Thyroid gland (tissue), 4 donors: ENCODE results near the gene SULT1A2. TPM values are rescaled to one million over a fixed set of nuclear protein-coding genes. Genes with fewer than 3 reads are reported as not detected.
"Not testable (repeated sequence)": the region's sequence is repeated elsewhere in the genome, so short reads cannot be mapped to it uniquely, and the experiment has no call there.

Experiments used
- DNase-seq, 2 donors: peaks; one replicate each; pipeline ENCODE4 v3.0.0-alpha.2; 2019
- H3K27ac ChIP-seq, 3 donors: fragments of 200-600 bp; sonication (generic); 1 replicate in 2 of 3; 2 replicates in 1 of 3; pipeline ENCODE4 v1.5.1; 2016 to 2019; ENCODE audit warnings: mild to moderate bottlenecking in 1 of 3, moderate library complexity in 1 of 3
- H3K27me3 ChIP-seq: fragments of 200-600 bp; sonication (generic); one replicate; pipeline ENCODE4 v1.5.1; 2019
- H3K36me3 ChIP-seq, 2 donors: fragments of 200-600 bp; sonication (generic); one replicate each; pipeline ENCODE4 v1.5.1; 2016 to 2019
- H3K4me1 ChIP-seq, 2 donors: fragments of 200-600 bp; sonication (generic); one replicate each; pipeline ENCODE4 v1.5.1; 2017 to 2019
- H3K4me3 ChIP-seq, 3 donors: fragments of 200-600 bp; sonication (generic); replicated peaks in 1 of 3; 1 replicate in 2 of 3; 2 replicates in 1 of 3; pipeline ENCODE4 v1.5.1; 2016; ENCODE audit warnings: mild to moderate bottlenecking in 1 of 3
- H3K9me3 ChIP-seq: fragments of 200-600 bp; sonication (generic); one replicate; pipeline ENCODE4 v1.5.1; 2017
- CTCF ChIP-seq, 6 experiments: fragments of 200-600 bp in 3 of 6; fragments of 450-650 bp in 3 of 6; sonication (generic) in 3 of 6; IDR thresholded peaks; one replicate each; pipeline ENCODE4 v1.5.1; 2016 to 2019; ENCODE audit warnings: antibody characterized with exemption in 6 of 6, mild to moderate bottlenecking in 2 of 6, inconsistent platforms in 1 of 6, moderate library complexity in 1 of 6
- POLR2A ChIP-seq, 2 donors: fragments of 450-650 bp; IDR thresholded peaks; one replicate each; pipeline ENCODE4 v1.6.1; 2017; ENCODE audit warnings: antibody characterized with exemption in 2 of 2, mild to moderate bottlenecking in 2 of 2, moderate library complexity in 1 of 2
- WGBS, 2 donors: methylation state at CpG; one replicate each; pipeline ENCODE4 v1.1.5; 2017; 5-methylcytosine and 5-hydroxymethylcytosine counted together
- intact Hi-C: fragments of 100-400 bp; cut with DNase I; formaldehyde crosslinking; loops from one replicate; pipeline ENCODE4 v1.15.1; 2023
- total RNA-seq, 4 donors: library from RNA; depleted of rRNA; stranded (reverse); fragments of >200 nt; gene quantifications; one replicate each; pipeline ENCODE4 v1.2.3, GENCODE V29; 2016

The SULT1A2 gene
- total RNA-seq, 4 donors from 2014 or later, result 3.6 to 35.9 (median 20.9) TPM

- H3K9me3 ChIP-seq, H3K36me3 ChIP-seq, H3K27me3 ChIP-seq, DNase-seq, H3K4me3 ChIP-seq, H3K27ac ChIP-seq, intact Hi-C loops: not testable (repeated sequence)
- WGBS, 2 donors, result no CpG with 5 or more reads among the region's 17 CpGs
- peaks cover 18 to 30% of the 10 kb centered on the region in 2 donors for H3K4me1 ChIP-seq
Measured at GRCh38 chr16:28612359-28613280, 15.8 kb upstream of the SULT1A2 start.

- WGBS, 2 donors, result 60 to 64% methylated on average over 10 of the region's 10 CpGs
- intact Hi-C loops, result no loop called here
- TF ChIP-seq CTCF (IDR thresholded peaks at IDR 0.05) (no peak), POLR2A (IDR thresholded peaks at IDR 0.05) (no peak)
- Histone ChIP-seq H3K27ac (peak overlapping the region; percentile 76 to 88 (median 80)), H3K27me3 (no peaks in the 10 kb centered on the region), H3K4me3 (no peak overlapping the region), H3K36me3 (no peaks in the 10 kb centered on the region), H3K9me3 (no peaks in the 10 kb centered on the region), H3K4me1 (peaks cover 18 to 30% of the 10 kb centered on the region in 2 donors)
- DNase-seq, result peak; percentile 48 to 53
Measured at GRCh38 chr16:28610595-28611191, 13.8 kb upstream of the SULT1A2 start.

- peaks cover 0 to 4% of the 10 kb centered on the region in 2 donors for H3K36me3 ChIP-seq
- H3K4me1 ChIP-seq, result peaks cover 18 to 30% of the 10 kb centered on the region in 2 donors
- no peaks in the 10 kb centered on the region for H3K27me3 ChIP-seq
- TF ChIP-seq CTCF (IDR thresholded peaks at IDR 0.05), result no peak
- peak in 1 of 2 donors; percentile 26 for TF ChIP-seq POLR2A (IDR thresholded peaks at IDR 0.05)
- peak within 1 kb of the TSS; percentile 76 to 88 (median 80) for H3K27ac ChIP-seq
- no peaks in the 10 kb centered on the region for H3K9me3 ChIP-seq
- WGBS, 2 donors, result 11 to 18% methylated on average over 6 to 11 of the region's 11 CpGs
- H3K4me3 ChIP-seq, result peak within 1 kb of the TSS in 1 of 3 donors; percentile 4
- peak; percentile 97 for DNase-seq
- intact Hi-C loops, result no loop called here
Measured at GRCh38 chr16:28609631-28610594, 13.1 kb upstream of the SULT1A2 start, which contains the start of gene SULT1A1. Gene SULT1A1, minus strand, starts transcription at chr16:28610044. Its CDS starts 1,189 bp downstream, at chr16:28608855.

GRCh38 chr16:28608867-28609596 is 12.2 kb upstream of the SULT1A2 start:
- peak; percentile 52 to 54 for DNase-seq
- H3K36me3 ChIP-seq, intact Hi-C loops, H3K27me3 ChIP-seq, H3K9me3 ChIP-seq: not testable (repeated sequence)
- peaks cover 18 to 30% of the 10 kb centered on the region in 2 donors for H3K4me1 ChIP-seq
- 64 to 90% methylated on average over 5 to 8 of the region's 11 CpGs for WGBS, 2 donors
- peak overlapping the region in 1 of 3 donors; percentile 4 for H3K4me3 ChIP-seq
- H3K27ac ChIP-seq, result peak overlapping the region; percentile 76 to 88 (median 80)

GRCh38 chr16:28608496-28608808 is 11.6 kb upstream of the SULT1A2 start:
- H3K4me3 ChIP-seq, H3K9me3 ChIP-seq, intact Hi-C loops, H3K27me3 ChIP-seq, H3K36me3 ChIP-seq, DNase-seq: not testable (repeated sequence)
- Histone ChIP-seq H3K4me1 (peaks cover 18 to 30% of the 10 kb centered on the region in 2 donors), H3K27ac (peak overlapping the region in 1 of 3 donors; percentile 18)
- 86 to 100% methylated on average over 2 to 6 of the region's 7 CpGs for WGBS, 2 donors

- H3K36me3 ChIP-seq, H3K27me3 ChIP-seq, H3K9me3 ChIP-seq, H3K4me3 ChIP-seq, DNase-seq, intact Hi-C loops: not testable (repeated sequence)
- H3K27ac ChIP-seq, result peak overlapping the region in 1 of 3 donors; percentile 18
- H3K4me1 ChIP-seq, result peaks cover 18 to 30% of the 10 kb centered on the region in 2 donors
- WGBS, 2 donors, result 96 to 97% methylated on average over 10 of the region's 10 CpGs
Measured at GRCh38 chr16:28607681-28608495, 11.0 kb upstream of the SULT1A2 start.
